GM23338 (cell line): Measurements from ENCODE around the gene FAM185A. TPM values are rescaled to one million over a fixed set of nuclear protein-coding genes. Genes with fewer than 3 reads are reported as not detected.

Source experiments
- ATAC-seq: fragments of 200-7000 bp; cut with Tn5 transposase; 3 replicates; pipeline ENCODE4 v1.9.1; 2020
- DNase-seq: peaks from one replicate; pipeline ENCODE4 v3.0.0-alpha.2; 2015; ENCODE audit warnings: low spot score
- H2AFZ ChIP-seq: fragments of 200-600 bp; sonication (generic); 2 replicates; pipeline ENCODE4 v1.8.0; 2016; ENCODE audit warnings: antibody characterized with exemption, mild to moderate bottlenecking, moderate library complexity
- H3F3A ChIP-seq: fragments of 200-600 bp; sonication (generic); replicated peaks from 2 replicates; pipeline ENCODE4 v1.8.0; 2017; ENCODE audit warnings: antibody characterized with exemption, mixed run types, low read depth
- H3K27ac ChIP-seq: fragments of 200-600 bp; sonication (generic); 2 replicates; pipeline ENCODE4 v1.6.1; 2016; ENCODE audit warnings: low read depth
- H3K27me3 ChIP-seq: fragments of 200-600 bp; sonication (generic); 2 replicates; pipeline ENCODE4 v1.8.0; 2016; ENCODE audit warnings: mild to moderate bottlenecking, mixed run types, moderate library complexity; ENCODE audit not compliant: insufficient read depth
- H3K36me3 ChIP-seq: fragments of 200-600 bp; sonication (generic); 2 replicates; pipeline ENCODE4 v1.8.0; 2016; ENCODE audit warnings: mild to moderate bottlenecking; ENCODE audit not compliant: insufficient read depth
- H3K4me1 ChIP-seq: fragments of 200-600 bp; sonication (generic); 2 replicates; pipeline ENCODE4 v1.8.0; 2016; ENCODE audit warnings: mild to moderate bottlenecking, moderate library complexity; ENCODE audit not compliant: insufficient read depth
- H3K4me2 ChIP-seq: fragments of 200-600 bp; sonication (generic); 2 replicates; pipeline ENCODE4 v1.7.1; 2017; ENCODE audit warnings: mixed run types
- H3K4me3 ChIP-seq: fragments of 200-600 bp; sonication (generic); 2 replicates; pipeline ENCODE4 v1.6.1; 2016; ENCODE audit warnings: mixed run types
- H3K79me2 ChIP-seq: fragments of 200-600 bp; sonication (generic); replicated peaks from 2 replicates; pipeline ENCODE4 v1.8.0; 2017; ENCODE audit warnings: mild to moderate bottlenecking; ENCODE audit not compliant: insufficient read depth
- H3K9me2 ChIP-seq: fragments of 200-600 bp; sonication (generic); 2 replicates; pipeline ENCODE4 v1.8.0; 2017; ENCODE audit not compliant: insufficient read depth
- H4K20me1 ChIP-seq: fragments of 200-600 bp; sonication (generic); replicated peaks from 2 replicates; pipeline ENCODE4 v1.8.0; 2017; ENCODE audit warnings: mild to moderate bottlenecking; ENCODE audit not compliant: insufficient read depth
- H3K27ac Mint-ChIP-seq: 2 replicates; pipeline ENCODE4 v1.8.0; 2020; ENCODE audit warnings: inconsistent platforms, mild to moderate bottlenecking, moderate library complexity, mixed read lengths
- H3K27me3 Mint-ChIP-seq: 3 replicates; pipeline ENCODE4 v1.8.0; 2022; ENCODE audit warnings: low read depth, mild to moderate bottlenecking, moderate library complexity, mixed read lengths, inconsistent platforms; ENCODE audit not compliant: insufficient read depth, poor library complexity
- H3K36me3 Mint-ChIP-seq: 3 replicates; pipeline ENCODE4 v1.8.0; 2021; ENCODE audit warnings: low read depth, mild to moderate bottlenecking, inconsistent platforms, moderate library complexity, mixed read lengths
- H3K4me1 Mint-ChIP-seq: 3 replicates; pipeline ENCODE4 v1.8.0; 2020; ENCODE audit warnings: mild to moderate bottlenecking, inconsistent platforms, mixed read lengths
- H3K4me3 Mint-ChIP-seq: 3 replicates; pipeline ENCODE4 v1.8.0; 2021; ENCODE audit warnings: moderate library complexity, mild to moderate bottlenecking, inconsistent platforms, mixed read lengths
- H3K9me3 Mint-ChIP-seq: 3 replicates; pipeline ENCODE4 v1.8.0; 2020; ENCODE audit warnings: moderate library complexity, mild to moderate bottlenecking, inconsistent platforms, mixed read lengths
- CREB1 ChIP-seq: fragments of 250-450 bp; sonication (Bioruptor Pico); IDR thresholded peaks from 2 replicates; pipeline ENCODE4 v1.5.0; 2020; ENCODE audit warnings: low read depth, mild to moderate bottlenecking, moderate library complexity
- CTCF ChIP-seq, 2 experiments: fragments of 200-600 bp in 1 of 2; sonication (generic) in 1 of 2; conservative IDR thresholded peaks; 2 replicates each; pipeline versions ENCODE4 v1.5.1 to v1.6.1; 2016 to 2017; ENCODE audit warnings: antibody characterized with exemption in 2 of 2, low read depth in 2 of 2, mild to moderate bottlenecking in 2 of 2, moderate library complexity in 1 of 2
- ETS1 ChIP-seq: IDR thresholded peaks from 2 replicates; pipeline ENCODE4 v1.6.1; 2016; ENCODE audit warnings: antibody characterized with exemption
- EZH2 ChIP-seq: fragments of 200-600 bp; sonication (generic); IDR thresholded peaks from one replicate; pipeline ENCODE4 v1.8.0; 2017; ENCODE audit warnings: antibody characterized with exemption, mild to moderate bottlenecking, low read depth; ENCODE audit not compliant: unreplicated experiment
- EZH2phosphoT487 ChIP-seq: fragments of 200-600 bp; sonication (generic); IDR thresholded peaks from one replicate; pipeline ENCODE4 v1.8.1; 2018; ENCODE audit warnings: antibody characterized with exemption; ENCODE audit not compliant: unreplicated experiment
- JUNB ChIP-seq: IDR thresholded peaks from one replicate; pipeline ENCODE4 v1.6.1; 2016; ENCODE audit warnings: antibody characterized with exemption; ENCODE audit not compliant: unreplicated experiment
- NANOG ChIP-seq: IDR thresholded peaks from 2 replicates; pipeline ENCODE4 v1.6.1; 2016; ENCODE audit warnings: antibody characterized with exemption, borderline replicate concordance
- POLR2AphosphoS5 ChIP-seq: IDR thresholded peaks from 2 replicates; pipeline ENCODE4 v1.6.1; 2016; ENCODE audit warnings: antibody characterized with exemption, low read depth
- REST ChIP-seq: IDR thresholded peaks from one replicate; pipeline ENCODE4 v1.6.1; 2018; ENCODE audit warnings: antibody characterized with exemption; ENCODE audit not compliant: unreplicated experiment
- STAT1 ChIP-seq: IDR thresholded peaks from one replicate; pipeline ENCODE4 v1.6.1; 2016; ENCODE audit warnings: antibody characterized with exemption; ENCODE audit not compliant: unreplicated experiment
- ZNF114 ChIP-seq: fragments of 250-450 bp; sonication (Bioruptor Pico); IDR thresholded peaks from 2 replicates; pipeline ENCODE4 v1.5.0; 2020; ENCODE audit warnings: mild to moderate bottlenecking, moderate library complexity
- ZNF331 ChIP-seq: fragments of 250-450 bp; sonication (Bioruptor Pico); IDR thresholded peaks from 2 replicates; pipeline ENCODE4 v1.5.0; 2020; ENCODE audit warnings: low read depth, mild to moderate bottlenecking, moderate library complexity
- ZNF462 ChIP-seq: fragments of 250-450 bp; sonication (Bioruptor Pico); IDR thresholded peaks from 2 replicates; pipeline ENCODE4 v1.5.0; 2020; ENCODE audit warnings: mild to moderate bottlenecking, moderate library complexity
- polyA plus RNA-seq: library from polyadenylated mRNA; unstranded; fragments of >200 nt; fragmentation: Nextera tagmentation; extraction: Ambion mirVana; gene quantifications from 2 replicates; pipeline ENCODE4 v1.2.1, GENCODE V29; 2016
- total RNA-seq: library from RNA; depleted of rRNA; stranded (reverse); fragments of >200 nt; shearing (Covaris generic); gene quantifications from 2 replicates; pipeline ENCODE4 v1.2.3, GENCODE V29; 2014

FAM185A gene
- total and polyA plus RNA-seq, 2 experiments from 2014 or later = 5.7 to 11.7 TPM

GRCh38 chr7:102832674-102833073, 83.9 kb downstream of the FAM185A start:
- no peaks in the 10 kb centered on the region for H3K27me3 Mint-ChIP-seq
- H3K9me3 Mint-ChIP-seq = no peaks in the 10 kb centered on the region
- H3K27ac Mint-ChIP-seq = no peak overlapping the region
- no peak overlapping the region for H3K27ac ChIP-seq
- no peak overlapping the region for H3K4me3 ChIP-seq
- no peaks in the 10 kb centered on the region for H3K9me2 ChIP-seq
- no peaks in the 10 kb centered on the region for H3K79me2 ChIP-seq
- ATAC-seq (no peak), DNase-seq (no peak)
- H2AFZ ChIP-seq = no peak overlapping the region
- H3K4me1 ChIP-seq = no peaks in the 10 kb centered on the region
- H4K20me1 ChIP-seq = no peaks in the 10 kb centered on the region
- no peak for TF ChIP-seq JUNB
- TF ChIP-seq REST = no peak
- no peak for TF ChIP-seq NANOG
- TF ChIP-seq ZNF462 (CRISPR knock-in tag) = no peak
- no peak for TF ChIP-seq STAT1
- no peak for TF ChIP-seq ZNF114 (CRISPR knock-in tag)
- TF ChIP-seq POLR2AphosphoS5 = no peak
- TF ChIP-seq EZH2phosphoT487 = no peak
- TF ChIP-seq CREB1 = no peak
- no peak for TF ChIP-seq CTCF (conservative IDR thresholded peaks at IDR 0.05; ENCODE audit: low read depth in 2 of 2)
- TF ChIP-seq EZH2 = no peak
- no peak for TF ChIP-seq ETS1
- no peak for TF ChIP-seq ZNF331 (CRISPR knock-in tag)
- H3K27me3 ChIP-seq = no peaks in the 10 kb centered on the region
- no peaks in the 10 kb centered on the region for H3K36me3 ChIP-seq
- peaks cover 9% of the 10 kb centered on the region; the same call in 2 of the 3 replicates for H3K4me1 Mint-ChIP-seq
- no peak overlapping the region for H3K4me2 ChIP-seq
- no peaks in the 10 kb centered on the region for H3F3A ChIP-seq
- no peak overlapping the region for H3K4me3 Mint-ChIP-seq
- peaks cover 1% of the 10 kb centered on the region; the same call in 1 of the 3 replicates for H3K36me3 Mint-ChIP-seq
